HuH-7.5 (cell line): ENCODE data around the gene CHST9.
"Not testable (repeated sequence)": the region's sequence is repeated elsewhere in the genome, so short reads cannot be mapped to it uniquely, and the experiment has no call there.

Experiments used
- DNase-seq: peaks from one replicate; pipeline ENCODE4 v3.0.0; 2011; ENCODE audit warnings: low spot score

Gene CHST9

DNA sequence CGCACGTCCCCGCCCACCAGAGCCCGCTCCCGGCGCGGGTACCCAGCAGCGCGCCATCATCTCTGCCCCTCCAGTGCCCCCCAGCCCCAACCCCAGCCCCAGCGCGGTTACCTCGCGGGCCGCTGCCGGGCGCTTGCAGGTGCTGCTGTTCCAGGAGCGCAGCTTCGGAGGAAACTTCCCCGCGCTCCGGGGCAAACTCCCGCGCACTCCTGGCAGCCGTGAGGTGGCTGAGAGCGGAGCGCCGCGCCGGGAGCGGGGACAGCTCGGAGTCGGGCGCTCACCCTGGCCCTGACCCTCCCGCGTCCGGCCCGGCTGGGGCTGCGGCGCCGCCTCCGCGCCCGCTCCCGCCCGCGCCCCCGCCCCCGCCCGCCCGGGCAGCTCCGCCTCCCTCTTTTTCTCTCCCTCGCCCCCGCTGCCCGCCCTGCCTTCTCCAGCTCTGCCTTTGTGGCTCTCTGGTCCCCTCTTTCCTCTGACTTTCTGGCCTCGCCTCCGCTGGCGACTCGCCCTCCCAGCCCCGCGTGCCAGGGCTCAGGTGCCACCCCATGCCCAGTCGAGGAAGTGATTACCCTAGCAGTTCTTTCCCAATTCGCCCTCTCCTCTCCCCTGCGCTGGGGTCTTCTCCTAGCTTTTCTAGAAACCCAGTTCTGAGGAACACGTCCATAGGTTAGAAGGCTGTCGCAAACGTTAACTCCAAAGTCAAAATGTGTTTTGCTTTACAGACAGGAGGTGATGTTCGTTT, at the start of gene CHST9:
CHST9 (minus strand) TSS at position 284 of the 739 bp plus-strand sequence. CDS start 42,499 bp downstream, outside the sequence.
- peak; percentile 39 for DNase-seq

GRCh38 chr18:27232355-27232754, 47.2 kb upstream of the CHST9 start:
- DNase-seq, result not testable (repeated sequence)

DNA sequence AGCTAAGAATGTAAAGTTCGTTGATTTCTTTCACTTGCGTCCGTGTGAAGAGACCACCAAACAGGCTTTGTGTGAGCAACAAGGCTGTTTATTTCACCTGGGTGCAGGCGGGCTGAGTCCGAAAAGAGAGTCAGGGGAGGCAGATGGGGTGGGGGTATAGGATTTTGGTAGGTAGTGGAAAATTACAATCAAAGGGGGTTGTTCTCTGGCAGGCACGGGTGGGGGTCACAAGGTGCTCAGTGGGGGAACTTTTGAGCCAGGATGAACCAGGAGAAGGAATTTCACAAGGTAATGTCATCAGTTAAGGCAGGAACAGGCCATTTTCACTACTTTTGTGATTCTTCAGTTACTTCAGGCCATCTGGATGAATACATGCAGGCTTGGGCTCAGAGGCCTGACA, 46.6 kb upstream of the CHST9 start:
- not testable (repeated sequence) for DNase-seq

DNA sequence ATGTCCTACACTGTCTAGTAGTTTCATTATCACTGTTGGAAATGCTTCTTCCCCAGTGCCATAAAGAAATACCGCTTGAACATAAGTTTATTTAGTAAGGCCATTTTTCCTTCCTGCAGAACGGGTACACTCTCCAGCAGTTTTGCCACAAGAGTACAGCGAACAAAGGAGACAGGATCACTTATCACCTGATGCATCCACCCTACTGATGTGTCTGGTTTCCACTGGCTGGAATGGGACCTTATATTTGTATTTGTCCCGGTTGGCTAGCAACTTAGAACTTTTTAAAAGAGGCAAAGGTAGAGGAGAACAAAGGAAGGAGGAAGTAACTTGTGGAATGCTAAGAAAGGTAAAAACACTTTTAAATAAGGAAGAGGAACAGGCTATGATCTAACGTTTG, 46.1 kb upstream of the CHST9 start:
- not testable (repeated sequence) for DNase-seq

GRCh38 chr18:27227721-27228120, 42.6 kb upstream of the CHST9 start:
- no peak for DNase-seq

GRCh38 chr18:27226556-27227075, 41.5 kb upstream of the CHST9 start:
- no peak for DNase-seq

DNA sequence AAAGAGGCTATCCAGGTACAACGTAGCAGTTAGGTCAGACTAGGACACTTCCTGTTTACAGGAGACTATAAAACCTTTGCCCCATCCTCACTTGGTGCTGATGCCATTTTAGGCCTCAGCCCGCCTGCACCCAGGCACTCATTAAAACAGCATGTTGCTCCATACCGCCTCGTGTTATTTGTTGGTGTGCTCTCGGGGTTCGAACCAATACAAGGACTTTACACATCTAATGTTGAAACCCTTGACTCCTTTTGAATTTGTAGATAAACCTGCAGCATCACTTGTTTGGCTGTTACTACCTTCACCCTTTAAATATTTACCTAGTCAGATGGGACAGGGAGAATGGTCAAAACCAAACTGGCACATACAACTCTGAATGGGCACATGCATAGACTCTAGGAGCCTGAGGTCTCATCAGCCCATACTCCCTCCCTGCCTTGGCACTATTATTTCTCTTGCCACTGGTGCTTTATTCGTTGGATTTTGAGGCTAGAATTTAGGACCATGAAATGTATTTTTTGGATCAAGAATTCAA, 40.9 kb upstream of the CHST9 start:
- DNase-seq, result no peak

DNA sequence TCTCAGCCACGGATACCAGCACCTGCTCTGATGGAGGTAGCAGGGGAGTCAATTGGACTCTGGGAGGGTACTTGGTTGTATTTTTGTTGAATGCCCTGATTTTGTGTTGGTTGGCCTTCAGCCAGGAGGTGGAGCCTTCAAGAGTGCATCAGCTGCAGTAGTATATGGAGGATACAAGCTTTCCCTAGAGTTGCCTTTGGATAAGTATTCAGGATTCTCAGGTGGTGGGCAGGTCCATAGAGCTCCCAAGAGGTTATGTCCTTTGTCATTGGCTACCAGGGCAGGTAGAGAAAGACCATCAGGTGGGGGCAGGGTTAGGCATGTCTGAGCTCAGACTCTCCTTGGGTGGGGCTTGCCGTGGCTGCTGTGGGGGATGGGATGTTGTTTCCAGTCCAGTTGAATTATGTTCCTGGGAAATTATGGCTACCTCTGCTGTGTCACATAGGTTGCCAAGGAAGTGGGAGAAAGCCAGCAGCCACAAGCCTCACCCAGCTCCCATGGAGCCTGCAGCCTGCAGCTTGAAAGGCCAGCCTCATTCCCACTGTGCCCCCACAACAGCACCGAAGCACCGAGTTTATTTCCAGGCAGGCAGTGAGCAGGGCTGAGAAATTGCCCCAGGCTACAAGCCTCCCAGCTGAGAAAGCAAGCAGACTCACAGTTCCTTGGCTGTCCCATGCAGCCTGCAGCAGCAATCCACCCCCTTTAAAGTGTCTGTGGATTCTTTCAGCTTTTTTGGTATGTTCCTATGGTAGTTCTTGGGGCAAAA, 38.6 kb upstream of the CHST9 start:
- no peak for DNase-seq

DNA sequence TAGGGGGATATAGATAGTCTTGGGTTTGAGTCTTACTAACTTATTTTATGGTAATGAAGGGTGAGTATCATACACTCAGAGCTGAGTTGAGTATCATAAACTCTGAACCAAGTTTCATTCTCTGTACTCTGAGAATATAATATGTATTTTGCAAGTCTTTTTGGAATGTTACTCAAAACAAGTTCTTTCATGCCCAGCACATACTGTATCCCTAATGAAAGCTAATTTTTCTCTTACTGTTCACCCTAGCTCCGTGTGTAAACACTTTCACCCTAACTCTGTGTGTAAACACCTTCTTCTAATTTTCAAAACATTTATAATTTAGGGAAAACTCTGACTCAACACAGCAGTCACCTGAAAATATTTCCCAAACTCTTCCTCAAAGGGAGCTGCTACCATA, 29.7 kb upstream of the CHST9 start:
- DNase-seq, result no peak

DNA sequence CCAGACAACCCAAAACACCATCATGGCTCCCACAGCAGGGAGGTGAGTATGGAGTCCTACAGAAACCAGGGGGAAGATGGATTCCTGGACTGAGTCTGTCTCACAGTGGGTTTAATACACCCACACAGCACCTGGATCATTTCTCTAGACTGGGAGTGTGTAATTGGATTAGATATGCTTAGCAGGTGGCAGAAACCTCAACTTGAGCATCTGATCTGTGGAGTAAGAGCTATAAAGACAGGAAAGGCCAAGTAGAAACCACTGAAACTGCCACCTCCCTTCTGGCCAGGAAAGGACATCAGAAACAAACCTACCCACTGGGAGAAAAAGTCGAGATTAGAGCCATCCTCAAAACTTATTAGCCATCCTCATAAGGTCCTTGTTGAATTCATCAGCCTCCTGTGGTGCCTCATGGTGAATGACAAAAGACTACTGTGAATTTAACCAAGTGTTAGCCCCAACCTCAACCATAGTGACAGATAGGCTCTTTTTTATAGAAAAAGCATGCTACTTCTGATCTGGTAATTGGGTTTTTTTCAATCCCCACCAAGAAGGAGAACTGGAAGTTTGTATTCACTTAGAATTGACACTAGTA, 28.1 kb upstream of the CHST9 start:
- DNase-seq, result no peak

DNA sequence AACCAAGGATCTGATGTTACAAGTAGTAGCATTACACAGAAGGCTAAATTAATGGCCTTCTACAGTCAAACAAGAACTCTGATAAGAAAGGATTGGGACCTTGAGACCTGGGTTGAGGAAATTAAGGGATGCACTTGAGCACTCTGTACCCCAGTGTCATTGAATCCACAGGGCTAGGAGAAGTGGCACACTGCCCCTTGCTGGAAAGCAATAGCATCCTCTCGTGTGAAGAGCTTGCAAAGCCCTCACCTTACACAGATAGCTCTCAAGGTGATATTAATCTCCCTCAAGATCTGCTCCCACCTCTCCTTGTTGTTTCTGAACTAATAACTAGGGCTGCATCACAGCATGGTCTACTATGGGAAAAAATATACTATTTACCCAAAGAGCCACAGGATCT, 26.5 kb upstream of the CHST9 start:
- DNase-seq, result no peak

- no peak for DNase-seq
Measured at GRCh38 chr18:27206411-27206810, 21.3 kb upstream of the CHST9 start.

GRCh38 chr18:27202741-27203140, 17.6 kb upstream of the CHST9 start:
- no peak for DNase-seq

DNA sequence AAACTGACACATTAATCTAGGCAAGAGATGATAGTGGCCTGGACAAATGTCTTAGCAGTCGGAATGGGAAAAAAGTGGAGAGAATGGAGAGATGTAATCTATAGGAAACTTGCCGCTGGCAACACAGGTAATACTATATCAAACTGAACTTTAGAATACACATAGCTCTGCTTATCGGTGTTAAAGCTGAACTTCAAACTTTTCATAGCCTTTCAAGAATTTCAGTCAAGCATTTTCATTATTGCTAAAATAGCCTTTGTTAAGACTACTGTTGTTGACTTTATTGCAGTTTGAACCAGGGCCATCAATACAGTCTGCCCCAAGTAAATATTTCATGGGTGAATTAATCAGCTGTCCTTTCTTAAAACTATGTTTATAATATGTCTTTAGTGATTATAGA, 12.9 kb upstream of the CHST9 start:
- no peak for DNase-seq

DNA sequence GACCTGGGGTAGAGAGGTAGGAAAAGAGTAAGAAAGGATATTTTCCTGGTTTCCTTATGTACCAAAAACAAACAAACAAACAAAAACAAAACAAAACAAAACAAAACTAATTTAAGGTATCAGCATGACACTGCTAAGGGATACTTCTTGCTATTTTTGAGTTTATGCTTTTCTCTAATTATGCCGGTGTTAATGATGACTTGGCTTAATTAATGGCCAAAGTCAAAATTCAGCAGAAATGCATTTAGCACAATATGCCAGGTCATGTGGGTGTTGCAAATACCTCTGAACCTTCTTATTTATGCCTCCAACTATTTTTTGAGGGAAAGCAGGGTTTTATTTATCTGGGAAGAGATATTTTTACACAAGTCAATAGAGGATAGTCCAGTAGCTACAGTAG, 3.2 kb upstream of the CHST9 start:
- DNase-seq, result no peak

GRCh38 chr18:27185897-27186296, 789 bp upstream of the CHST9 start:
- no peak for DNase-seq

DNA sequence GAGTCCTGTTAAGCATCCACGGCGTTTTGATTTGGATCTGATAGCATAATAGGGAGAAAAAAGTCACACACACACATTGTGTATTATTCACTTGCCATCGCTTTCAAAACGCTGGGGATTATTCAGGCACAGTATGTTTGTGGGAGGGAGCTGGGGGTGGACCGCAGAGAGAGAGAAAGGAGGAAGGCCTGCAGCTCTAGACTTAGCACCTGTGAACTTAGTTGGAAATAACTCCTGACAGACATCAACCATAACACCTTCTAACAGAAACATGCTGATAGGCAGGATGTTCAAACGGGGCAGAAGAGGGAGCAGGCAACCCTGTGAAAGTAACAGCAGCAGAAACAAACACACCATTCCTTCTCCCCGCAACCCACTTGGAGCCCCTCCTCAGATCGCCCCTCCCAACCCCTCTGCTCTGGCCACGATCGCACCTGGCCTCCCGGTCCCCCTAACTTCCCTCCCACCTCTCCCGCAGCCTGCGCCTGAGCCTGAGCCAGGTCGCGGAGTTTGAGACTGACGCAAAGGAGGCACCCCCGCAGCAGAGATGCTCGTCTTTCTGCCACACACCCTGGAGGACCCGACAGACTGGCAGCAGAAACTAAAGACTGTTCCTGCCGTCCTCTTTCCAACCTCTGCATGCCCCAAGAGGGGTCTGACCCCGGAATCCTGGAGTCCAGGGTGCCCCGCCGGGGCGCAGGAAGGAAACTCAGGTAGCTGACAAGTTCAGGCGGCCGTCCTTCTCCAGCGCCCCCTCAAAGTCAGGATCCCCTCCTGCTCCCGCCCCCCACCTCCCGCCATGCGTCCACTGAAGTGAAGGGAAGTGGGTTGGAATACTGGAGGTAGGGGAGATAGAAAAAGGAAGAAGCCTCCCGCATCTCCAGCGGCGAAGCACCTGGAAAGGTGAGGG, 738 bp downstream of the CHST9 start:
- DNase-seq, result no peak

- no peak for DNase-seq
Measured at GRCh38 chr18:27181726-27182125, 3.4 kb downstream of the CHST9 start.

DNA sequence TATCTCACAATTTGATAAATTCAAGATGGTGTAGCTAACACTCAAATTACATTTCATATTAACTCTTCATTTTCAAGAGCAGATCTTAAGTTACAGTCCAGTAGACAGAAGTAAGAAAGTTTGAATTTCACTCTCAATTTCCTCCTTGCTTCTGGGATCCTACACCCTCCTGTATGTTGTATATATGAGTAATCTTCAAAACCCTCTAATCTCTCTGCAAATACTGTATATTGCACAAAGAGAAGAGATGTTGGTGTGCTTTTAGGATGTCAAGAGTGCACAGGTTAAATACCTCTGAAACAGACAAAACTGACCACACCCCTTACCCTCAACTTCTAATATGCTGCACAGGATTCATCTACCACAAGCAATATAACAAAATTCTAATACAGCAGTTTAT, 6.7 kb downstream of the CHST9 start:
- DNase-seq, result no peak

DNA sequence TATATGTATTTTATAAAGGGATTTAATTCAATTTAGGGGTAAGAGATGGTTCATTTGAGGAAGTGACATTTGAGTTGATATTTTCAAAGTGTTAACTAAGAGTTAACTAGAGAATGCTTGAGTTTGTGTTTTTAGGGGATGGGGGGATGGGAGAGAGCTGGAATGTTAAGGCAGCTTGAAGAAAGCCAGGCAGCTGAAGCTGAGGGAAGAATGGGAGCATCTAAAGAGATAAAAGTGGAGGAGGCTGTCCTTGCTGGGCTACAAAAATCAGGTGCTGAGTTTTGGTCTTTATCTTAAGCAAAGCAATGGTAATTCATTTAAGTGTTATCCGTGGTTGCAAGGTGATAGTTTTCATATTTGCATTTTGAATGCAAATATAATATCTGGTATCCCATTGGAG, 9.2 kb downstream of the CHST9 start:
- DNase-seq, result no peak

DNA sequence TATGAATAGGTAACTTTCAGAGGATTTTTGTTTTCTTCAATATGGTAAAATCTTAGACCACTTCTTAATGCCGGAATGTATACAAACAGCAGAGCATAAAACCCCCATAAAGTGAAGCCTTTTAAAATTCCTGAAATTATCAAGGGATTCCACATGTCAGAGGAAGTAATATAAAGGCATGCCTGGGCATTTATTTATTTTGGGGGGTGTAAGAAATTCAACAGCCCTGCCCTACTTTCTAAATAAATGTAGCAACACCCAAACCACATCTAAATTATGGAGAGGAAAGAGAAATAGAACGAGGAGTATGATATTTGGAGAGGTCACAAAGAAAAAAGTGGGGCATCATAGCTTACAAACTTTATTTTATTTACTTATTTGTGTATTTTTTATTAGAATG, 9.9 kb downstream of the CHST9 start:
- DNase-seq, result no peak

GRCh38 chr18:27171993-27172392, 13.1 kb downstream of the CHST9 start:
- no peak for DNase-seq
